ENCODE results near the gene NLRP13. TPM values are rescaled to one million over a fixed set of nuclear protein-coding genes. Genes with fewer than 3 reads are reported as not detected.

NLRP13 gene
- total RNA-seq, 1 donor from 2014 or later, result not detected

- no peak overlapping the region for H3K4me3 ChIP-seq (ENCODE audit: low read depth, low read length)
- H3K36me3 ChIP-seq (ENCODE audit: control insufficient read depth, insufficient read depth, low read length), result no peaks in the 10 kb centered on the region
- no peaks in the 10 kb centered on the region for H3K27me3 ChIP-seq (ENCODE audit: control insufficient read depth, insufficient read depth, low read length)
- no peak for TF ChIP-seq CTCF (IDR thresholded peaks at IDR 0.05; ENCODE audit: insufficient read depth, low read length, poor library complexity, severe bottlenecking)
- no peak for DNase-seq (ENCODE audit: low read depth)
Measured at GRCh38 chr19:55867101-55867500, 65.0 kb downstream of the NLRP13 start.

- Histone ChIP-seq H3K36me3 (ENCODE audit: control insufficient read depth, insufficient read depth, low read length) (no peaks in the 10 kb centered on the region), H3K4me3 (ENCODE audit: low read depth, low read length) (no peak overlapping the region), H3K27me3 (ENCODE audit: control insufficient read depth, insufficient read depth, low read length) (no peaks in the 10 kb centered on the region)
- no peak for DNase-seq (ENCODE audit: low read depth)
- TF ChIP-seq CTCF (IDR thresholded peaks at IDR 0.05; ENCODE audit: insufficient read depth, low read length, poor library complexity, severe bottlenecking), result no peak
Measured at GRCh38 chr19:55866521-55866920, 65.6 kb downstream of the NLRP13 start.

GRCh38 chr19:55858969-55859368 is 73.2 kb downstream of the NLRP13 start:
- Histone ChIP-seq H3K27me3 (ENCODE audit: control insufficient read depth, insufficient read depth, low read length) (no peaks in the 10 kb centered on the region), H3K36me3 (ENCODE audit: control insufficient read depth, insufficient read depth, low read length) (no peaks in the 10 kb centered on the region), H3K4me3 (ENCODE audit: low read depth, low read length) (no peak overlapping the region)
- no peak for TF ChIP-seq CTCF (IDR thresholded peaks at IDR 0.05; ENCODE audit: insufficient read depth, low read length, poor library complexity, severe bottlenecking)
- no peak for DNase-seq (ENCODE audit: low read depth)

- no peak for DNase-seq (ENCODE audit: low read depth)
- no peak for TF ChIP-seq CTCF (IDR thresholded peaks at IDR 0.05; ENCODE audit: insufficient read depth, low read length, poor library complexity, severe bottlenecking)
- no peaks in the 10 kb centered on the region for H3K36me3 ChIP-seq (ENCODE audit: control insufficient read depth, insufficient read depth, low read length)
Measured at GRCh38 chr19:55858401-55858800, 73.7 kb downstream of the NLRP13 start.

GRCh38 chr19:55857974-55858373 is 74.2 kb downstream of the NLRP13 start:
- TF ChIP-seq CTCF (IDR thresholded peaks at IDR 0.05; ENCODE audit: insufficient read depth, low read length, poor library complexity, severe bottlenecking), result no peak
- Histone ChIP-seq H3K4me3 (ENCODE audit: low read depth, low read length) (no peak overlapping the region), H3K36me3 (ENCODE audit: control insufficient read depth, insufficient read depth, low read length) (no peaks in the 10 kb centered on the region), H3K27me3 (ENCODE audit: control insufficient read depth, insufficient read depth, low read length) (no peaks in the 10 kb centered on the region)
- DNase-seq (ENCODE audit: low read depth), result no peak

More at GRCh38 chr19:55858401-55858800, 73.7 kb downstream of the NLRP13 start:
- Histone ChIP-seq H3K4me3 (ENCODE audit: low read depth, low read length) (no peak overlapping the region), H3K27me3 (ENCODE audit: control insufficient read depth, insufficient read depth, low read length) (no peaks in the 10 kb centered on the region)

GRCh38 chr19:55857149-55857548 is 75.0 kb downstream of the NLRP13 start:
- H3K4me3 ChIP-seq (ENCODE audit: low read depth, low read length), result no peak overlapping the region
- no peak for DNase-seq (ENCODE audit: low read depth)
- H3K36me3 ChIP-seq (ENCODE audit: control insufficient read depth, insufficient read depth, low read length), result no peaks in the 10 kb centered on the region
- H3K27me3 ChIP-seq (ENCODE audit: control insufficient read depth, insufficient read depth, low read length), result no peaks in the 10 kb centered on the region
- no peak for TF ChIP-seq CTCF (IDR thresholded peaks at IDR 0.05; ENCODE audit: insufficient read depth, low read length, poor library complexity, severe bottlenecking)

All from kidney epithelial cell (primary cell).